ENCODE measurements around the gene ALS2CL. TPM values are rescaled to one million over a fixed set of nuclear protein-coding genes. Genes with fewer than 3 reads are reported as not detected.
"Not testable (repeated sequence)": the region's sequence is repeated elsewhere in the genome, so short reads cannot be mapped to it uniquely, and the experiment has no call there.

The ALS2CL gene, protein sequence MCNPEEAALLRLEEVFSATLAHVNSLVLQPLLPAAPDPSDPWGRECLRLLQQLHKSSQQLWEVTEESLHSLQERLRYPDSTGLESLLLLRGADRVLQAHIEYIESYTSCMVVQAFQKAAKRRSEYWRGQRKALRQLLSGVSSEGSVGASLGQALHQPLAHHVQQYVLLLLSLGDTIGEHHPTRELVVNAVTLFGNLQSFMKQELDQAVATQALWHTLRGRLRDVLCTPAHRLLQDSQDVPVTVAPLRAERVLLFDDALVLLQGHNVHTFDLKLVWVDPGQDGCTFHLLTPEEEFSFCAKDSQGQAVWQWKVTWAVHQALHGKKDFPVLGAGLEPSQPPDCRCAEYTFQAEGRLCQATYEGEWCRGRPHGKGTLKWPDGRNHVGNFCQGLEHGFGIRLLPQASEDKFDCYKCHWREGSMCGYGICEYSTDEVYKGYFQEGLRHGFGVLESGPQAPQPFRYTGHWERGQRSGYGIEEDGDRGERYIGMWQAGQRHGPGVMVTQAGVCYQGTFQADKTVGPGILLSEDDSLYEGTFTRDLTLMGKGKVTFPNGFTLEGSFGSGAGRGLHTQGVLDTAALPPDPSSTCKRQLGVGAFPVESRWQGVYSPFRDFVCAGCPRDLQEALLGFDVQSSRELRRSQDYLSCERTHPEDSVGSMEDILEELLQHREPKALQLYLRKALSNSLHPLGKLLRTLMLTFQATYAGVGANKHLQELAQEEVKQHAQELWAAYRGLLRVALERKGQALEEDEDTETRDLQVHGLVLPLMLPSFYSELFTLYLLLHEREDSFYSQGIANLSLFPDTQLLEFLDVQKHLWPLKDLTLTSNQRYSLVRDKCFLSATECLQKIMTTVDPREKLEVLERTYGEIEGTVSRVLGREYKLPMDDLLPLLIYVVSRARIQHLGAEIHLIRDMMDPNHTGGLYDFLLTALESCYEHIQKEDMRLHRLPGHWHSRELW
- total RNA-seq = 10 to 100 TPM in 1 of 4 donors, 1 to 10 TPM in 3; 3.7 to 30.6 (median 6.7) TPM

DNA sequence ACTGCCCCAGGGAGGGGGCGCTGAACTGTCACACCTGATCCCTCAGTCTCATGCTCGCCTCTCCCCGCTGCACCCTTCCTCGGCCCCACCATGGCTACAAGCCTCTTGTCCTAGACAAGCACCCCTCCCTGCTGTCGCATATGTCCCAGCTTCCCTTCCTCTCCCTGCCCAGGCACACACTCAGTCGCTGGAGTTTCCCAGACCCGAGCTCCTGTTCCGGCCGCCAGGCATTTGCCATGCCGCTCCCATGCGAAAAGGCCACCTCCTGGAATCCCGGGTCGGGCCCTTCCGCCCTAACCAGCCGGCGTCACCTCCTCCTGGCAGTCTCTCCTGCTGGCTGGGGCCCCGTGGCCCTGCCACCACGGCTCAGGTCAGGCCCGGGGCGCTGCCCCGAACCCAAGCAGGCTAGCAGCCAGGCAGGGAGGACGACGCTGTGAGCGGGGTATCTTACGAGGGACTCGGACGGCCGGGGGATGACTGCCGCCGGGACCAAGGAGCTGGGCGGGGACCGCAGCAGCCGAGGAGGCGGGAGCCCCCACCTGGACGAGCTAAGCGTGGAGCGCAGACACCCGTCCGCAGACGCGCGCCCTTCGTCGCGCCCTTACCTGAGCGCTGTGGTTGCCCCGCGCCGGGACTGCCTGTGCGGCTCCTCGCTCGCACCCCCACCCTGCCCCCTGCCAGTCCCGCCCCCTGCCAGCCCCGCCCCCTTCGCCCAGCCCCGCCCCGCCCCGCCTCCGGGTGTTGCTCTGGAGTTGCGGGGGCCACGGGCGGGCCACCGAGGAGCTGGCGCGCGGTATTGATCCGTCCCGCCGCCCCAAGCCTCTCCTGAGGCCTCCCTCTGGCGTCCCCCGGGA is at the start of gene ALS2CL:
Gene ALS2CL, minus strand, starts transcription at position 642 of the 854 bp plus-strand sequence. CDS start 4,239 bp downstream, outside the sequence.
- ATAC-seq (ENCODE audit: low FRiP score) (peak; percentile 48), DNase-seq (ENCODE audit: low spot score) (peak; percentile 27)
- TF ChIP-seq CTCF (IDR thresholded peaks at IDR 0.05) = no peak

DNA sequence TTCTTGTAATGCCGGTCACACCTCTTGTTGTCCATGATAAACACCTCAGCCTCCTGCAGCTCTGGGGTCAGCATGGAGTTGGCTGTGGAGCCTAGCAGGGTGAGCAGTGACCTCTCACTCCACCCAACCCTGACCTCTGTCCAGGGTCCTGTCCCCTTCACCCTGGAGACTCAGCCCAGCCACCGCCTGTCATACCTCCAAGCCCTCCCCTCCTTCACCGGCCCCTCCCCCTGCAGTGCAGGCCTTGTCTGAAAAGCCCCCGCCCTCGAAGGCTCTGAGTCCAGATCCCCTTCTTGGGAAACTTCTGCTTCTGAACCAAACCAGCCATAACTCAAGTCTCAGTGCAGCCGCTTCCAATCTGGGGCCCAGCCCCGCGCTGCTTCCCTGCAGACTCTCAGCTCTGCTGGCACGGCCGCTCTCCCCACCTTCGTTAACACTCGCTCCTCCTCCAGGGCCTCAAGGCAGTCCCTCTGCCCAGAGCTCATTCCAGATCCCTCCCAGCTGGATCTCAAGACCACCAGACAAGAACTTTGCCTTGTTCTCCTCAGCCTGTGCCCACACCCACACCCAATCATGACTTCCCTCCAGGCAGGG is 49.6 kb upstream of the ALS2CL start:
- DNase-seq (ENCODE audit: low spot score) (no peak), ATAC-seq (ENCODE audit: low FRiP score) (no peak)
- no peak for TF ChIP-seq CTCF (IDR thresholded peaks at IDR 0.05)

GRCh38 chr3:46739565-46739964 is 46.1 kb upstream of the ALS2CL start:
- ATAC-seq (ENCODE audit: low FRiP score) = not testable (repeated sequence)

DNA sequence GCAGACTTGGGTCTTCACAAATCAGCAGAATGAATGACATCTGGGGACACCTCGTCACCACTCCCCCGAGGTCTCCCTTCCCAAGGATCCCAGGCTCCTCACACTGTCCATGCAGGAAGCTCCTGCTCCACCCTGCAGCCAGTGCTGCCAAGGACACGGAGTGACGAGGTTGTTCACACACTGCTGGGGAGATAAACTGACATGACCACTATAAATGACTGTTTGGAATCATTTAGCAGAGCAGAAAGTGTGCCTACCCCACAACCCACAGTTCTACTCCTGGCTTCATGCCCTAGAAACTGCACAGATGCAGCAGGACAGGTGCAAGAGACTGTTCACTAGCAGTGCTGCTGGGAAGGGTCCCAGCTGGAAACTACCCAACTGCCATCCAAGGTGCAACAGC is 43.9 kb upstream of the ALS2CL start:
- DNase-seq (ENCODE audit: low spot score) (no peak), ATAC-seq (ENCODE audit: low FRiP score) (no peak)
- no peak for TF ChIP-seq CTCF (IDR thresholded peaks at IDR 0.05)

More at GRCh38 chr3:46739565-46739964, 46.1 kb upstream of the ALS2CL start:
- not testable (repeated sequence) for DNase-seq (ENCODE audit: low spot score)

- ATAC-seq (ENCODE audit: low FRiP score) = no peak
- no peak for DNase-seq (ENCODE audit: low spot score)
- TF ChIP-seq CTCF (IDR thresholded peaks at IDR 0.05) = no peak
Observed at GRCh38 chr3:46736006-46736872, 42.8 kb upstream of the ALS2CL start.

GRCh38 chr3:46734773-46735172 is 41.3 kb upstream of the ALS2CL start:
- no peak for DNase-seq (ENCODE audit: low spot score)
- no peak for TF ChIP-seq CTCF (IDR thresholded peaks at IDR 0.05)
- ATAC-seq (ENCODE audit: low FRiP score) = no peak
